Measurements from ENCODE around the gene UNC13A. TPM values are rescaled to one million over a fixed set of nuclear protein-coding genes. Genes with fewer than 3 reads are reported as not detected.

UNC13A gene
- total RNA-seq, 3 donors from 2014 or later (not counting 1 experiment from before 2014, with no cell fraction given), result not detected

DNA sequence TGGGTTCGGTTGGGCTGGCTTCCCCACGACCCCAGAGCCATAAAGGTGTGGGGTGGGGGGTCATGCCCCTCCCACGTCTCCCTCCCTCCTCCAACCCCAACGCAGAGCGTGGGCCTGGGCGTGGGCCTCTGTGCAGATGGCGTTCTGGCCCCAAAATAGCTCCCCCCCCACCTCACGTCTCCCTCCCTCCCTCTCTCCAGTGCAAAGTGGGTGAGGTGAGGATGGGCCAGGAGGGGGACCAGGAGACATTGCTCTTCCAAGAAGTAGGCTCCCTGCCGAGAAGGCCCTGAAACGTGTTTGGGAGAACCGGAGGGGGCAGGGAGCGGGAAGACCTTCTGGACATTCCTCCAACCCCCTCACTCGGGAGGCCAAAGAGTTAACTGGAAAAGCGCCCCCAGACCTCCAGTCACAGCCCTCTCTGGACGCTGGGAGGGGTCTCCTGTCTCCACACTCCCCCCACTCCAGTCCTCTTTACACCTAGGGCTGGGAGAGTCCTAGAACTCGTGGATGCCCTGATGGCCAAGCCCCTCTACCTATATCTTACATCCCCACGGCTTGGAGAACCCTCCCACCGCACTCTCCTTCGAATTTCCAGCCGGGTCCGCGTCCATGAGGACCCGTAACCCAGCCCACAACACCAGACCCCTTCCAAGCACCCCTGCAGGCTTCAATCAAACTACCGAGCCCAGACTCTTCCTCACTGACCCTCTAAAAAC is 855 bp downstream of the UNC13A start:
- Histone ChIP-seq H3K36me3 (ENCODE audit: control insufficient read depth, insufficient read depth, low read length) (no peaks in the 10 kb centered on the region), H3K4me3 (ENCODE audit: low read length) (no peak overlapping the region), H3K9me3 (ENCODE audit: control insufficient read depth, insufficient read depth, low read length) (no peaks in the 10 kb centered on the region), H3K27ac (ENCODE audit: low read length) (no peak overlapping the region), H3K27me3 (ENCODE audit: control insufficient read depth, insufficient read depth, low read length) (peaks cover 38% of the 10 kb centered on the region), H3K4me1 (ENCODE audit: control insufficient read depth, insufficient read depth, low read length) (peaks cover 20% of the 10 kb centered on the region)
- intact Hi-C loops (cut with micrococcal nuclease), result no loop called here
- DNase-seq, result no peak
- H3K9me3 Mint-ChIP-seq, result peaks cover 0 to 2% of the 10 kb centered on the region in 2 donors
- 9% methylated on average over 16 of the region's 24 CpGs for WGBS (ENCODE audit: insufficient coverage)
- no peak for TF ChIP-seq CTCF (IDR thresholded peaks at IDR 0.05)
- H3K27ac Mint-ChIP-seq, result no peak overlapping the region
- no peaks in the 10 kb centered on the region for H3K36me3 Mint-ChIP-seq
- peaks cover 27 to 41% of the 10 kb centered on the region in 2 donors for H3K27me3 Mint-ChIP-seq (ENCODE audit: low read depth in 2 of 2)
- H3K4me3 Mint-ChIP-seq, result no peak overlapping the region
- peaks cover 5 to 22% of the 10 kb centered on the region in 2 donors for H3K4me1 Mint-ChIP-seq
- no peak for ATAC-seq

- peaks cover 5 to 22% of the 10 kb centered on the region in 2 donors for H3K4me1 Mint-ChIP-seq
- WGBS (ENCODE audit: insufficient coverage), result 0% methylated on average over 15 of the region's 28 CpGs
- intact Hi-C loops (cut with micrococcal nuclease), result no loop called here
Measured at GRCh38 chr19:17686592-17687024, 1.5 kb downstream of the UNC13A start.

GRCh38 chr19:17686023-17686521 is 2.1 kb downstream of the UNC13A start:
- ATAC-seq (no peak), DNase-seq (no peak)
- intact Hi-C loops (cut with micrococcal nuclease), result no loop called here
- peaks cover 20% of the 10 kb centered on the region for H3K4me1 ChIP-seq (ENCODE audit: control insufficient read depth, insufficient read depth, low read length)
- TF ChIP-seq CTCF (IDR thresholded peaks at IDR 0.05), result no peak
- H3K9me3 Mint-ChIP-seq, result peaks cover 0 to 2% of the 10 kb centered on the region in 2 donors
- H3K36me3 ChIP-seq (ENCODE audit: control insufficient read depth, insufficient read depth, low read length), result no peaks in the 10 kb centered on the region
- H3K4me3 ChIP-seq (ENCODE audit: low read length), result no peak overlapping the region
- H3K4me3 Mint-ChIP-seq, result no peak overlapping the region
- peaks cover 27 to 44% of the 10 kb centered on the region in 2 donors for H3K27me3 Mint-ChIP-seq (ENCODE audit: low read depth in 2 of 2)
- peaks cover 10 to 26% of the 10 kb centered on the region in 2 donors for H3K4me1 Mint-ChIP-seq
- H3K27ac Mint-ChIP-seq, result no peak overlapping the region
- H3K27me3 ChIP-seq (ENCODE audit: control insufficient read depth, insufficient read depth, low read length), result peaks cover 38% of the 10 kb centered on the region
- no peak overlapping the region for H3K27ac ChIP-seq (ENCODE audit: low read length)
- no peaks in the 10 kb centered on the region for H3K36me3 Mint-ChIP-seq
- 8% methylated on average over 8 of the region's 12 CpGs for WGBS (ENCODE audit: insufficient coverage)
- H3K9me3 ChIP-seq (ENCODE audit: control insufficient read depth, insufficient read depth, low read length), result no peaks in the 10 kb centered on the region

More at GRCh38 chr19:17686592-17687024, 1.5 kb downstream of the UNC13A start:
- no peak for ATAC-seq
- Mint-ChIP-seq H3K4me3 (no peak overlapping the region), H3K9me3 (peaks cover 0 to 2% of the 10 kb centered on the region in 2 donors), H3K27me3 (ENCODE audit: low read depth in 2 of 2) (peaks cover 27 to 41% of the 10 kb centered on the region in 2 donors), H3K27ac (no peak overlapping the region), H3K36me3 (no peaks in the 10 kb centered on the region)
- Histone ChIP-seq H3K36me3 (ENCODE audit: control insufficient read depth, insufficient read depth, low read length) (no peaks in the 10 kb centered on the region), H3K9me3 (ENCODE audit: control insufficient read depth, insufficient read depth, low read length) (no peaks in the 10 kb centered on the region), H3K4me3 (ENCODE audit: low read length) (no peak overlapping the region), H3K27me3 (ENCODE audit: control insufficient read depth, insufficient read depth, low read length) (peaks cover 38% of the 10 kb centered on the region), H3K4me1 (ENCODE audit: control insufficient read depth, insufficient read depth, low read length) (peaks cover 20% of the 10 kb centered on the region), H3K27ac (ENCODE audit: low read length) (no peak overlapping the region)
- DNase-seq, result no peak
- TF ChIP-seq CTCF (IDR thresholded peaks at IDR 0.05), result no peak

Data from natural killer cell (primary cell).